NT2/D1 (cell line): ENCODE data around the gene TMEM175.

Experiments used
- DNase-seq: peaks from one replicate; pipeline ENCODE4 v3.0.0-alpha.2; 2011; ENCODE audit warnings: low read depth, low spot score
- H3K27me3 ChIP-seq: 2 replicates; pipeline ENCODE4 v1.6.0; 2011; ENCODE audit warnings: mild to moderate bottlenecking; ENCODE audit not compliant: insufficient read length, insufficient read depth
- H3K36me3 ChIP-seq: 2 replicates; pipeline ENCODE4 v1.6.1; 2011; ENCODE audit warnings: mild to moderate bottlenecking, low read length, mixed read lengths; ENCODE audit not compliant: insufficient read depth, insufficient read length
- H3K4me1 ChIP-seq: 2 replicates; pipeline ENCODE4 v1.5.1; 2011; ENCODE audit not compliant: insufficient read depth, insufficient read length
- H3K4me3 ChIP-seq: 2 replicates; pipeline ENCODE4 v1.5.1; 2011; ENCODE audit warnings: low read depth; ENCODE audit not compliant: insufficient read length
- H3K9ac ChIP-seq: 2 replicates; pipeline ENCODE4 v1.6.0; 2011; ENCODE audit warnings: low read depth; ENCODE audit not compliant: insufficient read length
- H3K9me3 ChIP-seq: 2 replicates; pipeline ENCODE4 v1.5.1; 2011; ENCODE audit warnings: mild to moderate bottlenecking, low read length; ENCODE audit not compliant: insufficient read depth
- SUZ12 ChIP-seq: IDR thresholded peaks from 2 replicates; pipeline ENCODE4 v1.6.1; 2011; ENCODE audit not compliant: insufficient read length, insufficient read depth; ENCODE audit errors: extremely low read depth
- YY1 ChIP-seq: IDR thresholded peaks from 2 replicates; pipeline ENCODE4 v1.6.1; 2011; ENCODE audit not compliant: insufficient read length, insufficient read depth
- ZNF274 ChIP-seq: IDR thresholded peaks from 2 replicates; pipeline ENCODE4 v1.6.1; 2011; ENCODE audit warnings: mild to moderate bottlenecking, low read depth, low read length

The TMEM175 gene

DNA sequence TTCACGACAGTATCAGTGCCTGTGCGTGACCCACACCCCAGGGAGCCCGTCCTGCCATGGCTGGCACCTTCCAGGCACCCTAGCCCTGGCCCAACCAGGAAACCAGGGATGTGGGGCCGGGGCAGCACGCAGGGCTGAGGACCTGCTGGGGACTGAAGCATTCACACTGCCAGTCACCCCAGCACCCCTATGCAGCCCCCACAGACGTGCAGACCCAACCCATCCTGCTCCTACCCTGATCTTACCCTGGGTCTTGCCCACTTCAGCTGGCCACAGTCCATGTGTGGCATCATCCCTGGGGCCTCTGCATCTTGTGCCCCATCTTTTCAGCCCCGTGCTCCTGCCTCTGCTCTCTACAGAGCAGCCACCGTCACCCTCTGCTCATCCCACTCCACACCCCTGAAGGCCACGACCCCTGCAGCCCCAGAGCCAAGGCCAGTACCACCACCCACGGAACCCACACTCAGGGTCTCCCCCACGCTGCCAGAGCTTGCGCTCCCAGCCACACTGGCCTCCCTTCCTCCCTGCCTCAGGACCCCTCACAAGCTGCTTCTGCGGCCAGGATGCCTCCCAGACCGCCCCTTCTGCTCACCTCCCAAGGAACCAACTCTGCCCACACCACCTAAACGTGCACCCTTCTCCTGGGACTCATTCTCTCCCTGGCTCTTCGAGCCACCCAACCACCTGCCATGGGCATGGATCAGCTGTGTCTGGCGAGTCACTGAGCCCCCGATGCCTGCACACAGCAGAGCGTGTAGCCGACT lies 25.7 kb upstream of the TMEM175 start:
- Histone ChIP-seq H3K27me3 (no peaks in the 10 kb centered on the region), H3K9me3 (peaks cover 9% of the 10 kb centered on the region; the same call in 1 of the 2 replicates), H3K4me1 (peaks cover 9% of the 10 kb centered on the region), H3K4me3 (no peak overlapping the region), H3K36me3 (peaks cover 85% of the 10 kb centered on the region), H3K9ac (peak overlapping the region; percentile 28)
- no peak for DNase-seq
- no peak for TF ChIP-seq SUZ12

- peaks cover 87% of the 10 kb centered on the region for H3K36me3 ChIP-seq
- no peaks in the 10 kb centered on the region for H3K27me3 ChIP-seq
- no peak overlapping the region for H3K9ac ChIP-seq
- peaks cover 9% of the 10 kb centered on the region; the same call in 1 of the 2 replicates for H3K9me3 ChIP-seq
- H3K4me1 ChIP-seq = peaks cover 12% of the 10 kb centered on the region
- TF ChIP-seq ZNF274 (no peak), SUZ12 (no peak), YY1 (no peak)
- DNase-seq = no peak
- H3K4me3 ChIP-seq = no peak overlapping the region
Measured at GRCh38 chr4:907103-907400, 25.2 kb upstream of the TMEM175 start.

- H3K9me3 ChIP-seq = peaks cover 9% of the 10 kb centered on the region; the same call in 1 of the 2 replicates
- H3K27me3 ChIP-seq = no peaks in the 10 kb centered on the region
- no peak overlapping the region for H3K4me3 ChIP-seq
- peaks cover 85% of the 10 kb centered on the region for H3K36me3 ChIP-seq
- H3K9ac ChIP-seq = no peak overlapping the region
- DNase-seq = no peak
- no peak for TF ChIP-seq YY1
- no peak for TF ChIP-seq SUZ12
- no peak for TF ChIP-seq ZNF274
- H3K4me1 ChIP-seq = peaks cover 12% of the 10 kb centered on the region
Measured at GRCh38 chr4:907691-908425, 24.4 kb upstream of the TMEM175 start.

DNA sequence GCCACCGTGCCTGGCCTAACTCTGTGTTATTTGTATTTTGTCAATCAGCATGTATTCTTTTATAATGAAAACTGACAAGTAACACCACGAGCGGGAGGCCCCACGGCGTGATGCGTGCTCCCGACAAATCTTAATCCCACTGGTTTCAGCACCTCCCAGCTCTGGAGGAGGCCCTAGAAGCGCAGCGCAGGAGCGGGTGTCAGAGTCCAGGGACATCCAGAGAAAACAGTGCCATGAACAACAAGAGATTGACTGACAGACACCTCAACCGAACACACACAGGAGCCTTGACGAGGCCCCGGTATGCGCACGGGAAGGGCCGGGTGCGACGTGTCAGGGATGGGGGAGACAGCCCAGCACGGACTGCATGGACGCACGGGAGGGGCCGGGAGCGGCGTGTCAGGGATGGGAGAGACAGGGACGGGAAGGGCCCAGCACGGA lies 23.1 kb upstream of the TMEM175 start:
- TF ChIP-seq SUZ12 = no peak
- TF ChIP-seq YY1 = no peak
- DNase-seq = no peak
- peaks cover 9% of the 10 kb centered on the region; the same call in 1 of the 2 replicates for H3K9me3 ChIP-seq
- H3K36me3 ChIP-seq = peaks cover 80% of the 10 kb centered on the region
- no peak overlapping the region for H3K9ac ChIP-seq
- peaks cover 7% of the 10 kb centered on the region for H3K4me1 ChIP-seq
- no peaks in the 10 kb centered on the region for H3K27me3 ChIP-seq
- H3K4me3 ChIP-seq = no peak overlapping the region

DNA sequence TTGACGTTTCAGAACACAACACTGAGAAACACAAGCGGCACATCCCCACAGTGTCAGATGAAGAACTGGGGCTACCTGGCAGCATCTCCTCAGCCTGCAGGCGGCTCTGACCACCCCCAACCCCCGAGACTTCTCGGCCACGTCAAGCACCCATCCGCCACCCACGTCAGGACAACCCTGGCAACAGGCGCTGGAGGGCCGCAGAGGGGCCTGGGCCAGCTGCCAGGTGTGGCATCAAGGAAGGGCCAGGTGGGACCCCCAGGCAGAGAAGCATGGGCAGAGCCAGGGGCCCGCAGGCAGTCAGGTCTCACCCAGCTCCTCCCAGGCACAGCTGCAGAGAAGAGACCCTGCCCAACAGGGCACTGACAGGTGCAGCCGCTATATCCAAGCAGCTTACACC lies 22.4 kb upstream of the TMEM175 start:
- H3K4me3 ChIP-seq = no peak overlapping the region
- no peak overlapping the region for H3K9ac ChIP-seq
- H3K9me3 ChIP-seq = peaks cover 9% of the 10 kb centered on the region; the same call in 1 of the 2 replicates
- H3K27me3 ChIP-seq = no peaks in the 10 kb centered on the region
- DNase-seq = no peak
- peaks cover 74% of the 10 kb centered on the region for H3K36me3 ChIP-seq
- H3K4me1 ChIP-seq = peaks cover 4% of the 10 kb centered on the region
- TF ChIP-seq YY1 = no peak
- no peak for TF ChIP-seq ZNF274
- no peak for TF ChIP-seq SUZ12

DNA sequence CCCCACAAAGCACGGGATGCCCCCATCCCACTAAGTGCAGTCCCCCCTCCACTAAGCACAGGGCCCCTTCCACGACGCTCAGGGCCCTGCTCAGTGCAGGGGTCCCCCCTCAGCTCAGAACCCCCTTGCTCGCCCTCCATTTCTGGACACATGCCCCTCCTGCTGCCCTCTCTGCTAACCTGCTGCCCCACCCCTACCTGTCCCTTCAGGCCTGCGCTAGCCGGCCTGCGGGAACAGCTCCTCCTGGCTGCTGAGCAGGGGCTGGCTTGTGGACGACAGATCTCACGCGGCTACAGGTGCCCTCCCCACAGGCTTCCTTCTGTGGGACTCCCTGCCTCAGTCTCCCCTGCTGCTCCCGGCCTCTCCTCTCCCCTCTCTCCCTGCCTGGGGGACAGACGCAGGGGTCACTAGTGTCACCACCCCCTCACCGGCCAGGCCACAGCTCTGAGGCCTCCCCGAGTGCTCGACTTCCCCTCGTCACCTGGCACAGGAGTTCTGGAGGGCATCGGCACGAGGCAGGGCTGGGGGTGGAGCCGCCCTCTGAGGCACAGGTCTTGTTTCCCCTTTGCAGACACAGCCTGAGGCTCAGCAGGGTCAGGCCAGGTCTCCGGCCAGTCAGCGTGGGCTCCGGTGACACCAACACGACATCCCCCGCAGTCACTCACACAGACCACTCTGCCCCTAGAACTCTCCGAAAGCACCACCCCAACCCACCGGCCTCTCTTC lies 21.7 kb upstream of the TMEM175 start:
- Histone ChIP-seq H3K36me3 (peaks cover 68% of the 10 kb centered on the region), H3K9ac (peak overlapping the region; percentile 52), H3K4me1 (peaks cover 4% of the 10 kb centered on the region), H3K27me3 (no peaks in the 10 kb centered on the region), H3K4me3 (no peak overlapping the region), H3K9me3 (peaks cover 5% of the 10 kb centered on the region; the same call in 1 of the 2 replicates)
- TF ChIP-seq ZNF274 (no peak), YY1 (no peak), SUZ12 (no peak)
- DNase-seq = no peak

GRCh38 chr4:911221-911751 lies 21.0 kb upstream of the TMEM175 start:
- peak overlapping the region; percentile 17 for H3K9ac ChIP-seq
- peaks cover 4% of the 10 kb centered on the region for H3K4me1 ChIP-seq
- no peak overlapping the region for H3K4me3 ChIP-seq
- TF ChIP-seq SUZ12 (no peak), YY1 (no peak), ZNF274 (no peak)
- no peaks in the 10 kb centered on the region for H3K9me3 ChIP-seq
- DNase-seq = no peak
- H3K27me3 ChIP-seq = no peaks in the 10 kb centered on the region
- peaks cover 61% of the 10 kb centered on the region for H3K36me3 ChIP-seq
